Transverse colon (tissue), 3 donors: ENCODE data around the gene RB1.

Experiments used
- POLR2A ChIP-seq: fragments of 450-650 bp; IDR thresholded peaks from one replicate; pipeline ENCODE4 v1.6.1; 2016; ENCODE audit warnings: antibody characterized with exemption, mild to moderate bottlenecking, moderate library complexity
- TF ChIP-seq, protein P1 (sequence below), 5 experiments: fragments of 200-600 bp in 3 of 5; fragments of 450-650 bp in 2 of 5; sonication (generic) in 3 of 5; IDR thresholded peaks; 1 replicate in 2 of 5; 2 replicates in 3 of 5; pipeline ENCODE4 v1.5.1; 2016 to 2017; ENCODE audit warnings: antibody characterized with exemption in 5 of 5, inconsistent platforms in 3 of 5, mild to moderate bottlenecking in 2 of 5, moderate library complexity in 1 of 5

DNA sequence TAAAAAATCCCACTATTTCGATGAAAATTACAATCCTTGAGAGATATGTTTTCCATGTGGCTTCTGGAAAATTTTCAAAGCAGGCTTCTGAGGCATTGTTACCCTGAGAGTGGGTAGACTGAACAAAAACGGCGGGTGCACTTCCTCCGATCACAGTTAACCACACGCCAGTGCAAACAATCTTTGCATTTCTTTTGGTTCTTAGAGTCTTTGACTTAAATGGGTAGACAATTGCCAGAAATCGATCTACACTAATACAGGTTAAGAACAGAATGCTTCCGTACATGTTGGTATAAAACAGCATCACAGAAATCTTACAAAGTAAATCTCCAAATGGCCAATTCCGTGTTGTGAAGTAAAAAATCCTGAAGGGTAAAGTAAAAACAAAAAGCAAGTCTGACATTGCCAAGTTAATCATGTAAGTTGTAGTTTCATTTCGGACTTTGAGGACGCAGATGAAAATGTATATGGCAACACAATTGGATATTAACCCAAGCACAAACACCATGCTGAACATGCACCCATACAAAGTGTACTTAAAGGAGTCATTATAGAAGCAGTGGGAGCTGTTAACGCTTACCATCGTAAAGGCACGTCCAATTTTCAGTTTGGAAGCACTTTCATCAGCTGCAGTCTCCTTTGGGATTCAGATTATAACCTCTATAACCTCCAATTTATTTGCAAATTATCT lies 108.4 kb downstream of the RB1 start:
- no peak for TF ChIP-seq POLR2A
- TF ChIP-seq, protein P1, sequence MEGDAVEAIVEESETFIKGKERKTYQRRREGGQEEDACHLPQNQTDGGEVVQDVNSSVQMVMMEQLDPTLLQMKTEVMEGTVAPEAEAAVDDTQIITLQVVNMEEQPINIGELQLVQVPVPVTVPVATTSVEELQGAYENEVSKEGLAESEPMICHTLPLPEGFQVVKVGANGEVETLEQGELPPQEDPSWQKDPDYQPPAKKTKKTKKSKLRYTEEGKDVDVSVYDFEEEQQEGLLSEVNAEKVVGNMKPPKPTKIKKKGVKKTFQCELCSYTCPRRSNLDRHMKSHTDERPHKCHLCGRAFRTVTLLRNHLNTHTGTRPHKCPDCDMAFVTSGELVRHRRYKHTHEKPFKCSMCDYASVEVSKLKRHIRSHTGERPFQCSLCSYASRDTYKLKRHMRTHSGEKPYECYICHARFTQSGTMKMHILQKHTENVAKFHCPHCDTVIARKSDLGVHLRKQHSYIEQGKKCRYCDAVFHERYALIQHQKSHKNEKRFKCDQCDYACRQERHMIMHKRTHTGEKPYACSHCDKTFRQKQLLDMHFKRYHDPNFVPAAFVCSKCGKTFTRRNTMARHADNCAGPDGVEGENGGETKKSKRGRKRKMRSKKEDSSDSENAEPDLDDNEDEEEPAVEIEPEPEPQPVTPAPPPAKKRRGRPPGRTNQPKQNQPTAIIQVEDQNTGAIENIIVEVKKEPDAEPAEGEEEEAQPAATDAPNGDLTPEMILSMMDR (IDR thresholded peaks at IDR 0.05), result no peak
